Measurements from ENCODE around the gene LGR4. TPM values are rescaled to one million over a fixed set of nuclear protein-coding genes. Genes with fewer than 3 reads are reported as not detected.
A peak's percentile ranks its signal among the peaks of the same experiment; 100 is the strongest.

Gene LGR4
- total and polyA plus RNA-seq, 3 donors from 2014 or later: 33.0 to 120 (median 95.9) TPM

DNA sequence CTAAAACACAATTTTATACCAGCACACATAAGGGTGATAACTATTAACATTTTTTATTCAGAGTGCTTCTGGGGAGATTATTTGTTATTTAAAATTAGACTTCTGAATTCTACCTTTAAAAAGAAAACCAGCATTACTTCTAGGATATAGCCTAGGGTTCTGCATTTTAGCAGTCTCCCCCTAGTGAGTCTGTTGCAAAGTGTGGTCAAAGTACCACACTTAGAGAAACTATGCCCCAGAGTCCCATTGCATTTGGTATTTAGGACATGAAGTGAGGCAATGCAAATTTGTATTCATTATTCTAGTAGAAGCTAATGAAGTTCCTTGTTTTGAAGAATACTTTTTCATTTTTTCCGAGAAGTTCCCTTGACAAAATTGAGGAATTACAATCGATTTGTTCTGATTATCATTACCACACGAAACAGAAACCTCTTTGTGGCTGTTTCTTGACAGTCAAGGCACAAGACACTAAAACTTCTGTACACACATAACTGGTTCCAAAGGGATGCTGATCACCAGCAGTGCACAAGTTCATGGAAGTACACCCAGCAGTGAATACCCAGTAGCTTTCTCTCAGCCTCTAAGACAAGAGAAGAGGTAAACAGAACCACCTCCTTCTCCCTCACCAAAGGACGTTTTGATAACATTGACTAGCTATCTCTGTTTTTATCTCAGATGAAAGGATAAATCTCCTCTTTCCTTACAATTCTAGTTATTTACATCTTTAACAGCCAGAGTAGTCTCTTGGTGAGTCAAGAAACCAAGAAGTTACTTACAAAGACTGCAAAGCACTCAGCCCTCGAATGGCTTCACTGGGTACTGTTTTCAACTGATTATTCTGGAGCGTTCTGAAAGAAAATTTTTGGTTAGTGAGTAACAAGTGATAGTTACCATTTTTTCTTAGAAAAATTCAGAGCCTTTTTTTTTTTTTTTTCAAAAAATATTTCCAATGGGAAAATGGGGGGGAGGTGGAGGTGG, 82.0 kb downstream of the LGR4 start:
- 74 to 80% methylated on average over 6 of the region's 6 CpGs for WGBS, 2 donors
- Histone ChIP-seq H3K27ac (peak overlapping the region in 1 of 2 donors; percentile 7), H3K36me3 (ENCODE audit: low read depth, missing control alignments) (no peaks in the 10 kb centered on the region), H3K27me3 (no peaks in the 10 kb centered on the region), H3K4me3 (no peak overlapping the region), H3K4me1 (peaks cover 37% of the 10 kb centered on the region), H3K9me3 (no peaks in the 10 kb centered on the region)
- DNase-seq: no peak
- intact Hi-C loops (cut with DNase I; ENCODE audit: low total_unique reads): no loop called here
- TF ChIP-seq, protein P1, sequence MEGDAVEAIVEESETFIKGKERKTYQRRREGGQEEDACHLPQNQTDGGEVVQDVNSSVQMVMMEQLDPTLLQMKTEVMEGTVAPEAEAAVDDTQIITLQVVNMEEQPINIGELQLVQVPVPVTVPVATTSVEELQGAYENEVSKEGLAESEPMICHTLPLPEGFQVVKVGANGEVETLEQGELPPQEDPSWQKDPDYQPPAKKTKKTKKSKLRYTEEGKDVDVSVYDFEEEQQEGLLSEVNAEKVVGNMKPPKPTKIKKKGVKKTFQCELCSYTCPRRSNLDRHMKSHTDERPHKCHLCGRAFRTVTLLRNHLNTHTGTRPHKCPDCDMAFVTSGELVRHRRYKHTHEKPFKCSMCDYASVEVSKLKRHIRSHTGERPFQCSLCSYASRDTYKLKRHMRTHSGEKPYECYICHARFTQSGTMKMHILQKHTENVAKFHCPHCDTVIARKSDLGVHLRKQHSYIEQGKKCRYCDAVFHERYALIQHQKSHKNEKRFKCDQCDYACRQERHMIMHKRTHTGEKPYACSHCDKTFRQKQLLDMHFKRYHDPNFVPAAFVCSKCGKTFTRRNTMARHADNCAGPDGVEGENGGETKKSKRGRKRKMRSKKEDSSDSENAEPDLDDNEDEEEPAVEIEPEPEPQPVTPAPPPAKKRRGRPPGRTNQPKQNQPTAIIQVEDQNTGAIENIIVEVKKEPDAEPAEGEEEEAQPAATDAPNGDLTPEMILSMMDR (IDR thresholded peaks at IDR 0.05): no peak
- TF ChIP-seq POLR2A (IDR thresholded peaks at IDR 0.05): no peak

DNA sequence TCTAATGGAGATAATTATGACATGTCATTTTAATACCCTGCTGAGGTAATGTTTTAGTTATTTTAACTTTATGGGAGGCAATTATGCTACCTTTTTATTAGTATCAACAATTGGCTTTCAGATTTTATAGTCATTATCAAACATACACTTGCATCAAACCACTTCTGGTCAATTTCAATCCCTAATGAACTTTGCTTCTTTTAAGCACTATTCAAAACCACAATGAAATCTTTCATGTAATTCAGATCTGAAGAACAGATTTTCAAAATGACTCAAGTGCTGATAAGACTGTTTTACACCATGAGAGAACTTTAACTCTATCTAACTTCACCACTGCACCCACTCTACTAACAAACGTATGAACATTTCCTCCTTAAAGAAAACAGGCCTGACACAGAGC, 83.7 kb downstream of the LGR4 start:
- H3K4me3 ChIP-seq: no peak overlapping the region
- WGBS, 2 donors: 58 to 64% methylated on average over 1 of the region's 1 CpG
- H3K27me3 ChIP-seq: no peaks in the 10 kb centered on the region
- H3K36me3 ChIP-seq (ENCODE audit: low read depth, missing control alignments): no peaks in the 10 kb centered on the region
- peaks cover 20% of the 10 kb centered on the region for H3K4me1 ChIP-seq
- DNase-seq: no peak
- TF ChIP-seq, protein P1 (IDR thresholded peaks at IDR 0.05): no peak
- TF ChIP-seq POLR2A (IDR thresholded peaks at IDR 0.05): no peak
- H3K27ac ChIP-seq: no peak overlapping the region
- H3K9me3 ChIP-seq: no peaks in the 10 kb centered on the region
- intact Hi-C loops (cut with DNase I; ENCODE audit: low total_unique reads): no loop called here

DNA sequence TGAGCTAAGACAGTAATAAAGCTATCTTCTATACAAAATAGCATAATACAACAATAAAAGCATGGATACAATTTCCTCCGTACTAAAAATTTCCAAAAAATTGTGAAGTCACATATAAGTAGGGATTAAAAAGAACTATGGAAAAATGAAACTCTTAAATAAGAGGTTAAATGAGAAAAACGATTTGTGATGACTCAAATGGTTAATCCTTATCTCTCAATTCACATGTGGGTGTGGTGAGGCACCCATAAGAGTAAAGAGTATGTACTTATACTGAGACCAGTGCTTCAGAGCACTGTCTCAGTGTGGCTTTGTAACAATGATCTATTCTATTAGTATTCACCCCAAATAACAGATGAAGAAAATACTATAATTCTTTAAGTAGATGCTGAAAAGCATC, 84.6 kb downstream of the LGR4 start:
- no peak overlapping the region for H3K4me3 ChIP-seq
- intact Hi-C loops (cut with DNase I; ENCODE audit: low total_unique reads): no loop called here
- H3K27ac ChIP-seq: no peak overlapping the region
- TF ChIP-seq POLR2A (IDR thresholded peaks at IDR 0.05): no peak
- TF ChIP-seq, protein P1 (IDR thresholded peaks at IDR 0.05): no peak
- no peaks in the 10 kb centered on the region for H3K36me3 ChIP-seq (ENCODE audit: low read depth, missing control alignments)
- peaks cover 13% of the 10 kb centered on the region for H3K4me1 ChIP-seq
- no peaks in the 10 kb centered on the region for H3K27me3 ChIP-seq
- 27 to 56% methylated on average over 2 of the region's 2 CpGs for WGBS, 2 donors
- DNase-seq: no peak
- no peaks in the 10 kb centered on the region for H3K9me3 ChIP-seq

DNA sequence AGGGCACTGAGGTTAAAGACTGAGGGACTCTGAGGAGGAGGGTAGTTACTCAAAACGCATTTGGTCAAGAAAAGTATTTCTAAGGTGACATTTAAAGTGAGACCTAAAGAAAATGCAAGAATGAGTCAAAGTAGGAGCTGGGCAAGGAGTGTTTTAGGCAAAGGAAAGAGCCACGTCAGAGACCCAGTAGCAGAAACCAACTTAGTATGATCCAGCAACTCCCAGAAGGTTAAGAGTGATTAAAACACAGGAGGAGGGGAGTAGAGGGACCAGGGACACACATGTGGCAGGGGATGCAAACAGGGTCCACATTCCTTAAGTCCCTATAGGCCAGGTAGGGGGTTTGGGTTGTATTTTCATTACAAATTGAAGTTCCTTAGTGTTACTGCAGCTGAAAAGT, 85.2 kb downstream of the LGR4 start:
- Histone ChIP-seq H3K27ac (no peak overlapping the region), H3K27me3 (no peaks in the 10 kb centered on the region), H3K4me1 (peaks cover 8% of the 10 kb centered on the region), H3K4me3 (no peak overlapping the region), H3K9me3 (no peaks in the 10 kb centered on the region), H3K36me3 (ENCODE audit: low read depth, missing control alignments) (no peaks in the 10 kb centered on the region)
- DNase-seq: no peak
- intact Hi-C loops (cut with DNase I; ENCODE audit: low total_unique reads): no loop called here
- WGBS, 2 donors: 35 to 45% methylated on average over 2 of the region's 2 CpGs
- TF ChIP-seq, protein P1 (IDR thresholded peaks at IDR 0.05): no peak
- no peak for TF ChIP-seq POLR2A (IDR thresholded peaks at IDR 0.05)

Data from testis (tissue), 3 donors.